Stimulated activated CD4-positive, alpha-beta T cell treated with anti-CD3 and anti-CD28 coated beads, Interleukin-1b, Interleukin-23, amount 100 ng/mL, for 48 hours (primary cell): ENCODE data around the gene ARMH1.
"Not testable (repeated sequence)": the region's sequence is repeated elsewhere in the genome, so short reads cannot be mapped to it uniquely, and the experiment has no call there.

Experiments used
- DNase-seq: peaks from one replicate; pipeline ENCODE4 v3.0.0-alpha.2; 2020

ARMH1 gene

GRCh38 chr1:44696101-44696500 is 21.6 kb downstream of the ARMH1 start:
- DNase-seq: no peak

DNA sequence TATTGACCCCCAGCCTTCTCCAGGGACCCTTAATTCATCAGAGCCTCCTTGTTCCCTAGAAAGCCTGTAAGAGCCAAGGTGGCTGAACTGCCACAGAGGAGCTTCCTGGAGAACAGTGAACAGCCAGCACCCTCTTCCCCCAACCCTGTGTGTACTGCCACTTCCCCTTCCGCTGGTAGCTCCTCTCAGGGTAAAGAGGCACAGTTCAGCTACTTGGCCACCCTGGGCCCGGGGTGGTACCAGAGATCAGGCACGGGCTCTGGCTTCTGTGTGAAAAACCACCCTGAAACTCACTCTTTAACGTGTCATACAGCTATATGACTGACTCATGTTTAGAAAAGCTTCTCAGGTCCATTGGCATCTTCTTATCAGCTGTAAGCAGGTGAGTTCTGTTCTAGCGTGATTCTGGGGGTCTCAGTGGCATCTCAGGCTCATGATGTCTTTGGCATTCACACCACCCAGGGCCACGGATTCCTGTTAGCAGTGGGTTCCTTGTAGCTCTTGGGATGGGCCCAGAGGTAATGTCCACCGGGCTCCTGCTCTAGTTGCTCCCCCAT is 22.4 kb downstream of the ARMH1 start:
- DNase-seq: peak; percentile 53

- no peak for DNase-seq
Measured at GRCh38 chr1:44698138-44698537, 23.6 kb downstream of the ARMH1 start.

DNA sequence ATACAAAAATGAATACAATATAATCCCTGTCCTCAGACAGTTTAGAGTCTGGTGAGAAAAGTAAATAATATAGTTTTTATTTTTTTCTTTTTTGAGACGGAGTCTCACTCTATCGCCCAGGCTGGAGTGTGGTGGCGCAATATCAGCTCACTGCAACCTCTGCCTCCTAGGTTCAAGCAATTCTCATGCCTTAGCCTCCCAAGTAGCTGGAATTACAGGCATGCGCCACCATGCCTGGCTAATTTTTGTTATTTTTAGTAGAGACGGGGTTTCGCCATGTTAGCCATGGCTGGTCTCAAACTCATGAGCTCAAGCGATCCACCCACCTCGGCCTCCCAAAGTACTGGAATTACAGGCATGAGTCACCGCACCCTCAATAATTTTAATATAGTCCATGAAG is 24.9 kb downstream of the ARMH1 start:
- not testable (repeated sequence) for DNase-seq

- no peak for DNase-seq
Measured at GRCh38 chr1:44700573-44700972, 26.1 kb downstream of the ARMH1 start.

DNA sequence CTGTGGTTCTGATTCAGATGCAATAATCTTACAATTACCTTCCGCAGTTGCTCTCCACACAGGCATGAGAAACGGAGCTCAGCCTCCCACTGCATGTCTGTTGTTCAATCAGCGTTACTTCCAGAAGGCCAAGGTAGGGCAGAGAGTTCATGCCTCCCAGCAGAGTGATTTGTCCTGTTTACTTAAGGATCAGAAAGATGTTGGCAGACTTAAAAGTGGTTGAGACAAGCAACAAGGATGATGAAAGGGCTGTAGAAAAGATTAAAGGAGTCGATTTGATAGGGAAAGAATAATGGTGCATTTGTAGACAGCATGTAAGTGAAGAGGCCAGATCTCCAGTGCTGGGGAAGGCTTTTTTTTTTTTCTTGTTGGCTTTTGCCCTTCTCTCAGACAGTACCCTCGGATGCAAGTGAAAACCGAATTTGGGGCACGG is 26.6 kb downstream of the ARMH1 start:
- no peak for DNase-seq

- no peak for DNase-seq
Measured at GRCh38 chr1:44705470-44705869, 31.0 kb downstream of the ARMH1 start.

GRCh38 chr1:44705938-44706337 is 31.4 kb downstream of the ARMH1 start:
- DNase-seq: no peak

DNA sequence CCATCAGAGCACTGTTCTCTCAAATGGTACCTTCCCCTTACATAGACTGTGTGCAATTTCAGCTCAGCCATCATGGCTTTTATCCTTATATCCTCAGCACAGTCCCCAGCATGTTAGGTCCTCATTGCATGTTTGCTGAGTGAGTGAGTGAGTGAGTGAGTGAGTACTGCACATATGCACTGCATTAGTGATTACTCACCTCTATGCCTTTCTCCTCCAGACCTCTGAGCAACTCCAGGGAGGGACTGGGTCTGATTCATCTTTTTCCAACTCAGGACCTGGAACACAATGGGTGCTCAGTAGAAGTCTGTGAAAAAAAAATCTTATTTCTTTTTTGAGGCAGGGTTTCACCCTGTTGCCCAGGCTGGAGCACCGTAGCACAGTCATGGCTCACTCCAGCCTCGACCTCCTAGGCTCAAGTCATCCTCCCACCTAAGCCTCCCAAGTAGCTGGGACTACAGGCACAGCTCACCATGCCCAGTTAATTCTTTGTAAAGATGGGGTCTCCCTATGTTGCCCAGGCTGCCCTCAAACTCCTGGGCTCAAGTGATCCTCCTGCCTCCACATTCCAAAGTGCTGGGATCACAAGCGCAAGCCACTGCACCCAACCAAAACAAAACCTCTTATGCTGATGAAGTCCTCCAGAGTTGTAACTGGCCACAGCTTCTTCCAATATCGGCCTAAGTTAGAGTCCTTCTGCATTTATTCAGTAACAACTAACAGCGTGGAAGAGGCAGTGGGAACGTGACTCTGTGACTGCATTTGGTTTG is 32.8 kb downstream of the ARMH1 start:
- no peak for DNase-seq

DNA sequence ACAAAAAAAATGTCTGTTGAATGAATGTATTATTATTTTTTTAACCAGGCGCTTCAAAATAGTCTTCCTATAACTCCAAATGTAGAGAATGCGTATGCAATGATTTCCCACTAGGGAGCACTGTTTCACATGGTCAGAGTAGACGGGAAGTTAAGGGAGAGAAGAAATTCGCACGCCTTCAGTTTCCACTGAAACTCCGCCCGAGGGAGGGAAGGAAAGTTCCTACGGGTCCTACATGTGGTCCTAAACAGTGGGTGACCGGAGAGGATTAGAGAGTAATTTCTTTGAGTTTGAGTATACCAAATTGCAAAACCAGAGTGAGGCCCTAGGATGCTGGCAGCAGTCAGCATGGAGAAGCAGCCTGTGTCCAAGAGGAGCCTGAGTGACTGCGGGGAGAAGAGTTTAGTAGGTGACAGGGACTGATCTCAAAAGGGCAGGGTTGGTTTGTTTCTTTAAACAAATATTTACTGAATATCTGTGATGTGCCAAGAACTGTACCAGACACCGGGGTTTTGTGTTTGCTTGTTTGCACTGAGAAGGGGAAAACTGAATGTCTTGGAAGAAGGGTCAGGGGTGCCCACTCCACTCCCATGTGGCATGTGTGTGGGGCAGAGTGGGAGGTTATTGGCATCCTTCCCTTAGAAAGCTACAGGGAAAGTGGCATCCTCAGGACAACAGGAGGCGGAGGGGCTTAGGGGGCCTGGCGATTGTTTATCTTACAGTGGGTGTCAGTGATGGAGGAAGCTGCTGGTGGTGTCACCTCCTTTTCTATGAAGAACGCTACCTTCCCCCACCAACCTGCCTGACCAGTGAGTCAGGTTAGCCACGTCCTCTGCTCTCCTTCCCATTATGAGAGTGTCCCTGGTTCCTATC is 33.7 kb downstream of the ARMH1 start:
- DNase-seq: no peak

- no peak for DNase-seq
Measured at GRCh38 chr1:44713321-44713781, 38.8 kb downstream of the ARMH1 start.

GRCh38 chr1:44714532-44714931 is 40.0 kb downstream of the ARMH1 start:
- no peak for DNase-seq

GRCh38 chr1:44714944-44715571 is 40.5 kb downstream of the ARMH1 start:
- DNase-seq: peak; percentile 69

GRCh38 chr1:44717156-44717555 is 42.6 kb downstream of the ARMH1 start:
- no peak for DNase-seq

GRCh38 chr1:44717653-44718052 is 43.1 kb downstream of the ARMH1 start:
- DNase-seq: no peak

DNA sequence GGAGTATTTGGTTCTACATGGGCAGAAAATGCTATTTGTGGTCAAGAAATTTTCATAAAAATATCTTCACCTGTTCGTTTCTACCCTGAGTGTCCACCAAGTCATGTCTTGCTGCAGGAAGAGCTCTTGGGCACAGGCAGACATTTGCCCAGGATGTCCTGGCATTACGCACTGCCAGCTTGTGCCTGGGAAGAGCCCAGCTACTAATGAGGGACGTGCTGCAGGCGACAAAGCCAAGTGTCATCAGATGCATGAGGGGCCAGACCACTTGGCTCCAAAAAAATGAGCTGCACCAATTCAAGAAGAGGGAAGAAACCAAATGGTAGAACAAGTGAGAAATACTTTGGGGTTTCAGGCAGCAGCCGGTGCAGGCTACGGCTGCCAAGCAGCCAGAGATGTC is 43.6 kb downstream of the ARMH1 start:
- no peak for DNase-seq

- no peak for DNase-seq
Measured at GRCh38 chr1:44719318-44719717, 44.8 kb downstream of the ARMH1 start.

- no peak for DNase-seq
Measured at GRCh38 chr1:44720281-44720680, 45.8 kb downstream of the ARMH1 start.

- peak; percentile 92 for DNase-seq
Measured at GRCh38 chr1:44721485-44722361, 47.2 kb downstream of the ARMH1 start.

DNA sequence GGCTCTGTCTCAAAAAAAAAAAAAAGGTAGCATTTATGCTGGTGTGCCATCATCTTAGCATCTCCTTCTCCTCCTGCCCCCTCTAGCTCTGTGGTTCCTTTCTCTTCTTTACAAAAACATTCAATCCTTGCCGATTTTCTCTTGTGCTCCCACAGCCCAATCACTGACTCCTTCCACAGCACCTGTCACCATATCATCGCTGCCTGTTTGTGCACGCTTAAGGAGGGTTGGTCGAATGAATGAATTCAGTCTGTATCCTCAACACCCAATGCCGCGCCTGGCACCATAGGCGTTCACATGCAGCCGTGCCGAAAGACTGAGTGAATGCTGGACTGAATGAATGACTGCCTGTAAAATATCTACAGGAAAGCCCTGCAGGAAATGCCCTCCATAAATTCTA is 48.5 kb downstream of the ARMH1 start:
- peak; percentile 52 for DNase-seq

- DNase-seq: peak; percentile 66
Measured at GRCh38 chr1:44723496-44724295, 49.2 kb downstream of the ARMH1 start.
